ENCODE results near the gene GABARAPL1.
A peak's percentile ranks its signal among the peaks of the same experiment; 100 is the strongest.

Gene GABARAPL1

DNA sequence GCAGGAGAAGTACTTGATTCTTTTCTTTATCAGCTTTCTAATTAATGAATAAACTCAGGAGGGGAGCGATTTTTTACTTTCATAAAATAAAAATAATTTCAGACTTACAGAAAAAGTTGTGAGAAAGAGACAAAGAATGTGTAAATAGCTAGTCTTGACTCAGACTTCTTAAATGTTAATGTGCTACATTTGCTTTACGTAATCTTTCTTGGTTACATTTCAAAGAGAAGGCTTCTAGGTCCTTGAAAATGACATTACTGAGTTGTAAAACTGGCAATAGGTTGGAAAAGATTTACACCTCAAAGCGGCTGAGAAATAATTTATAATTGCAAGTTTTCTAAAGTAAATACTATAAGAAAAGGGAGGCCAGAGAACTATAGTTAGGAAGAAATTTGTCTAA is 28.6 kb downstream of the GABARAPL1 start:
- no peak for DNase-seq (ENCODE audit: insufficient read length)
- FAIRE-seq: no peak
- TF ChIP-seq POLR2A (IDR thresholded peaks at IDR 0.05; ENCODE audit: low read depth, low read length): no peak
- TF ChIP-seq TAF1 (IDR thresholded peaks at IDR 0.05; ENCODE audit: borderline replicate concordance, low read depth, low read length): no peak
- TF ChIP-seq POLR2AphosphoS5 (IDR thresholded peaks at IDR 0.05; ENCODE audit: low read depth, low read length): no peak

DNA sequence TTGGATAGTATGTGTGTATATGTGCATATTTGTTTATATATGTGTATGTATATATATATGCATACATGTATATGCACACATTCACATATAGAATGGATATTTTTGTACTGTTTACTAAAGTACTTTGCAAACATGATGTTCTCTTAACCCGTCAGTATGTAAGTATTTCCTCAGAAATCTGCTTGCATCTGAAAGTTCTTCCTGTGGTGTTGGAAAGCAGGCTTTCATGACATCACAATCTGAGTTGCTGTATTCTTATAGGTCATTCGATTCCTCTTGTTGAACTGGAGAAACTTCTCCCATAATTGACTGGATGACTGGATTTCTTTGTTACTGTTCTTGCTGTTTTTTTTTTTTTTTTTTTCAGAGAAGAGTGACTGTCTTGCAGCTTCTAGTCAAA is 29.1 kb downstream of the GABARAPL1 start:
- FAIRE-seq (no peak), DNase-seq (ENCODE audit: insufficient read length) (no peak)
- TF ChIP-seq TAF1 (IDR thresholded peaks at IDR 0.05; ENCODE audit: borderline replicate concordance, low read depth, low read length) (no peak), POLR2A (IDR thresholded peaks at IDR 0.05; ENCODE audit: low read depth, low read length) (no peak), POLR2AphosphoS5 (IDR thresholded peaks at IDR 0.05; ENCODE audit: low read depth, low read length) (no peak)

DNA sequence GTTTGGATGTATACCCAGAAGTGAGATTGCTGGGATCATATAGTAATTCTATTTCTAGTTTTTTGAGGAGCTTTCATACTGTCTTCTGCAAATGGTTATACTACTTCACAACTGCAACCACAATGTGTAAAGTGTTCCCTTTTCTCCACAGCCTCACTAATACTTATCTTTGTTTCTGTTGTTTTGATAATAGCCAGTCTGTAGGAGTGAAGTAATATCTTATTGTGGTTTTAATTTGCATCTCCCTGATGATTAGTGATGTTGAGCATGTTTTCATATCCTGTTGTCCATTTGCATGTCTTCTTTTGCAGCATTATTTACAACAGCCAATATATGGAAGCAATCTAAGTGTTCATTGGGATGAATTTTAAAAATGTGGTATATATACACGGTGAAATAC is 29.9 kb downstream of the GABARAPL1 start:
- DNase-seq (ENCODE audit: insufficient read length) (no peak), FAIRE-seq (no peak)
- TF ChIP-seq POLR2A (IDR thresholded peaks at IDR 0.05; ENCODE audit: low read depth, low read length) (no peak), POLR2AphosphoS5 (IDR thresholded peaks at IDR 0.05; ENCODE audit: low read depth, low read length) (no peak), TAF1 (IDR thresholded peaks at IDR 0.05; ENCODE audit: borderline replicate concordance, low read depth, low read length) (no peak)

DNA sequence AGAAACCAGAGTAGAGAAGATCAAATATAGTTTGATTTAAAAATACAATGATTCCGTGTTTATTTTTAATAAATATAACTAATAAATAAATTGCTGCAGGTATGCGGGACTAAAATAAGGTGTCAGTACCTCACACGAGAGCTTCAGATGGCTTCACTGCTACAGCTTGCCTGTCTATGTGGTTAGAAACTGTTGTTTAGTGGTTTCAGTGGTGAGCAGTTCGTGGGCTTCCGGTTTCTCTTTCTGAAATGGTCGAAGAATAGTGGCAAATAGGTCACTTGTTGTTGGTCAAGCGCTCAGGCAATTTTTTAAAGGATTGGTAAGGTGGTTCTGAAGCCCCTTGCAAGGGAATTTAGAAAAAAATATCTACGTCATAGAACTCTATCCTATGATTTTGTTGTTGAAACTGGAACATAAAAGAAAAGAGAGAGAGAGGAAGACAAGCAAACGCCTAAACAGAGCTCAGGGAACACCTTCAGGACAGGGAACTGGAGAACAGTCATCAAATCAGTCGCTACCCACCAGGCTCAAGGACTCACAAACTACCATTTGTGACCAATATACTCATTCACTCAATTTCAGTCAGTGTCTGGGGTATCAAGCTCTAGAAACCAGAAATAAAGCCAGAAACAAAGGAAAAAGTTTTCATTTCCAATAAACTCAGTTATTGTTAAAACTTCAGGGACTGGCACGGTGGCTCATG is 31.3 kb downstream of the GABARAPL1 start:
- FAIRE-seq (peak; percentile 78), DNase-seq (ENCODE audit: insufficient read length) (peak; percentile 12)
- no peak for TF ChIP-seq TAF1 (IDR thresholded peaks at IDR 0.05; ENCODE audit: borderline replicate concordance, low read depth, low read length)
- TF ChIP-seq POLR2AphosphoS5 (IDR thresholded peaks at IDR 0.05; ENCODE audit: low read depth, low read length): no peak
- no peak for TF ChIP-seq POLR2A (IDR thresholded peaks at IDR 0.05; ENCODE audit: low read depth, low read length)

DNA sequence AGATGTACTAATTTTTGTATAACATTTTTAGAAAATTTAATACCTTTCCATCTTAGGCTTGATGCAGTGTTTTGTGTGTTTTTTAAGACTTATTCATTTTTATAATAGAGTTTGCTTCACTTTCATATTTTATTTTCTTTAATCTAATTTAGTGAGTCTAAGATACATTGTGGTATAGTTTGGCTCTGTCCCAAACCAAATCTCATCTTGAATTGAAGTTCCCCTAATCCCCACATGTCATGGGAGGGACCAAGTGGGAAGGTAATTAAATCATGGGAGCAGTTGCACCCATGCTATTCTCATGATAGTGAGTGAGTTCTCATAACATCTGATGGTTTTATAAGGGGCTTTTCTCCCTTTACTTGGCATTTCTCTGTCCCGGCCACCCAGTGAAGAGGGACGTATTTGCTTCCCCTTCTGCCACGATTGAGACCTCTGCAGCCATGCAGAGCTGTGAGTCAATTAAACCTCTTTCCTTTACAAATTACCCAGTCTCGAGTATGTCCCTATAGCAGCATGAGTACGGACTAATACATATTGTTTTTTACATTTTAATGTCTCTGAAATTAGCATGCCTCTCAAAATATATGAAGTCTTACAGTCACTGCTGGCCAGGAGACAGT is 34.9 kb downstream of the GABARAPL1 start:
- no peak for FAIRE-seq
- no peak for DNase-seq (ENCODE audit: insufficient read length)
- TF ChIP-seq TAF1 (IDR thresholded peaks at IDR 0.05; ENCODE audit: borderline replicate concordance, low read depth, low read length): no peak
- no peak for TF ChIP-seq POLR2A (IDR thresholded peaks at IDR 0.05; ENCODE audit: low read depth, low read length)
- no peak for TF ChIP-seq POLR2AphosphoS5 (IDR thresholded peaks at IDR 0.05; ENCODE audit: low read depth, low read length)

DNA sequence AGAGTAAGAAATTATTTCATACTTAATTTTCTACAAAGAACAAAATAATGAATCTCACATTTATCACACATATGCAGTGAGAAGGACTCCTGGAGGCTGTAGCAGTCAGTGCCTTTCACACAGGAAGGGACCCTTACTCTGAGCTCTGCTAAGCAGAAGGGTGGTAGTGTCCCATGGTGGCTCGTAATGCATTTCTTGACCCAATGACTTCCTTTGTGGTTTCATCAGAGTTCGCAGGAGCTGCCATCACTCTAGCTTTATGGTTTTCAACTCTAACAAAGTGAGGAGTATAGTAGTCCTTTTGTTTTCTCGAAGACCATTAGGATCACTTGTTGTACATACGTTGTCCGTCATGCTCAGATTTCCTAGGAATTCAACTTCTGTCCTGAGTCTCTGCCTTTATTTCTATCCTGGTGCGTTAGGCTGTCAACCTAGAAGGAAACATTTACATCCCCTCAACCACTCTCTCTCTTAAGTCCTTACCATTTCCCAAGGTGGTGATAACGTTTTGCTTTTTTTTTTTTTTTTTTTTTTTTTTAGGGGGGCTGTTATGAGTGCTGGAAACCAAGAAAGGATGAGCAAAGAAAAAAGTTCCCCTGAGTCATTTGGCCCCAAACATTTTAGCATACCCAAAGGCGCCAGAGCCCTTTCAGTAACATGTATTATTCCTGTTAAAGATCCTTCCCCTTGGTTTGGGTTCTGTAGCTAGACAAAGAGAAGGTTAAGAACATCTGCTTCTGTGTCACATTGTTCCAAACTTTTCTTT is 37.2 kb downstream of the GABARAPL1 start:
- DNase-seq (ENCODE audit: insufficient read length) (no peak), FAIRE-seq (peak; percentile 58)

DNA sequence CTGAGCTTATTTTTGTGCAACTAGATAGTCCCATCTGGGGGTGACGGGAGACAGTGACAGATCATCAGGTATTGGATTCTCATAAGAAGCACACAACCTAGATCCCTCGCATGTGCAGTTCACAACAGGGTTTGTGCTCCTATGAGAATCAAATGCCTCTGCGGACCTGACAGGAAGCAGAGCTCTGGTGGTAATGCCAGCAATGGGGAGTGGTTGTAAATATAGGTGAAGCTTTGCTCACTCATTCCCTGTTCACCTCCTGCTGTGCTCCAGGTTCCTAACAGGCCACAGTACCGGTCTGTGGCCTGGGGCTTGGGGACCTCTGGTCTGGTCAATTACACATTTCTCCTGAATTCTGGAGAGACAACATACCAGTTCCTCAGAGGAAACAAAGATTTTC is 39.0 kb downstream of the GABARAPL1 start:
- no peak for DNase-seq (ENCODE audit: insufficient read length)
- TF ChIP-seq POLR2AphosphoS5 (IDR thresholded peaks at IDR 0.05; ENCODE audit: low read depth, low read length): no peak
- no peak for TF ChIP-seq TAF1 (IDR thresholded peaks at IDR 0.05; ENCODE audit: borderline replicate concordance, low read depth, low read length)
- TF ChIP-seq POLR2A (IDR thresholded peaks at IDR 0.05; ENCODE audit: low read depth, low read length): no peak
- no peak for FAIRE-seq

More for the DNA sequence above, 37.2 kb downstream of the GABARAPL1 start:
- no peak for TF ChIP-seq POLR2AphosphoS5 (IDR thresholded peaks at IDR 0.05; ENCODE audit: low read depth, low read length)
- TF ChIP-seq TAF1 (IDR thresholded peaks at IDR 0.05; ENCODE audit: borderline replicate concordance, low read depth, low read length): no peak
- no peak for TF ChIP-seq POLR2A (IDR thresholded peaks at IDR 0.05; ENCODE audit: low read depth, low read length)

DNA sequence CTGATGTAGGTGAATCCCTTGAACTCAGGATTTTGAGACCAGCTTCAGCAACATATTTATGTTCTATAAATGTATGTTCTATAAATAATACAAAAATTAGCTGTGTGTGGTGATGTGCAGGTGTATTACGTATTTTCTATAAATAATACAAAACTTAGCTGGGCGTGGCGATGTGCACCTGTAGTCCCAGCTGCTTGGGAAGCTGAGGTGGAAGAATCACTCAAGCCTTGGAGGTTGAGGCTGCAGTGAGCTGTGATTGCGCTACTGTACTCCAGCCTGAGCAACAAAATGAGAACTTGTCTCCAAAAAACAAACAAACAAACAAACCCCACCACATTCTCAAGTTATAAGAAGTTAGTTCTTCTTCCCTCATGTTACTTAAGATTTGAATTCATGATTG is 39.5 kb downstream of the GABARAPL1 start:
- no peak for TF ChIP-seq POLR2AphosphoS5 (IDR thresholded peaks at IDR 0.05; ENCODE audit: low read depth, low read length)
- no peak for TF ChIP-seq TAF1 (IDR thresholded peaks at IDR 0.05; ENCODE audit: borderline replicate concordance, low read depth, low read length)
- TF ChIP-seq POLR2A (IDR thresholded peaks at IDR 0.05; ENCODE audit: low read depth, low read length): no peak
- FAIRE-seq: no peak
- DNase-seq (ENCODE audit: insufficient read length): no peak

DNA sequence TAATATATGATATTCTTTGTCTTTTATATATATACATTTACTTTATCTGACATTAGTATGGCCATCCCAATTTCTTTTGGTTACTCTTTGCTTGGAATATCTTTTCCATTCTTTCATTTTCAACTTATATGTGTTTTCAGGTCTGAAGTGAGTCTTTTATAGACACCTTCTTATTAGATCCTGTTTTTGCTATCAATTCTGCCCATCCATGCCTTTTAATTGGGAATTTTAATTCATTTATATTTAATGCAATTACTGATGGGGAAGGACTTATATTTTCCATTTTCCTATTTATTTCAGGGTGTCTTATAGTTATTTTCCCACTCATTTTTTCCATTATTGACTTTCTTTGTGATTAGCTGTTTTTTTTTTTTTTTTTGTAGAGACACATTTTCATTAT is 43.4 kb downstream of the GABARAPL1 start:
- DNase-seq (ENCODE audit: insufficient read length) (no peak), FAIRE-seq (no peak)
- no peak for TF ChIP-seq POLR2AphosphoS5 (IDR thresholded peaks at IDR 0.05; ENCODE audit: low read depth, low read length)
- TF ChIP-seq POLR2A (IDR thresholded peaks at IDR 0.05; ENCODE audit: low read depth, low read length): no peak
- TF ChIP-seq TAF1 (IDR thresholded peaks at IDR 0.05; ENCODE audit: borderline replicate concordance, low read depth, low read length): no peak

DNA sequence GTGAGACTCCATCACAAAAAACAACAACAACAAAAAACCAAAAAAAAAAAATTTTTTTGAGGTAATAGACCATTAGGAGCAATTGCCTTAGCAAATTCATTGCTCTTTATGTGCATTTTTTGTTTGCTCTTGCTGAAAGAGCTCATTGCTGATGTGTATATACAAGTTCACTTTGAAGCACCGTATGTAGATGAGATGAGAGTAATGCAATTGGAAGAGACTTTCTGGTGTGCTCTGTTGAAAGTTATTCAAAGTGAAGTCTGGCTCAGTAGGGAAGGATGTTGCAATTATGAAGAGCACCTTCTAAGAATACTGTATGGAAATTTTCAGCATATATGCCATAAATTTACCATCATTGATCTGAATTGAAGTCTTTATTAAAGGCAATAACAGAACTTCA is 48.2 kb downstream of the GABARAPL1 start:
- TF ChIP-seq TAF1 (IDR thresholded peaks at IDR 0.05; ENCODE audit: borderline replicate concordance, low read depth, low read length): no peak
- TF ChIP-seq POLR2A (IDR thresholded peaks at IDR 0.05; ENCODE audit: low read depth, low read length): no peak
- no peak for TF ChIP-seq POLR2AphosphoS5 (IDR thresholded peaks at IDR 0.05; ENCODE audit: low read depth, low read length)
- no peak for FAIRE-seq

DNA sequence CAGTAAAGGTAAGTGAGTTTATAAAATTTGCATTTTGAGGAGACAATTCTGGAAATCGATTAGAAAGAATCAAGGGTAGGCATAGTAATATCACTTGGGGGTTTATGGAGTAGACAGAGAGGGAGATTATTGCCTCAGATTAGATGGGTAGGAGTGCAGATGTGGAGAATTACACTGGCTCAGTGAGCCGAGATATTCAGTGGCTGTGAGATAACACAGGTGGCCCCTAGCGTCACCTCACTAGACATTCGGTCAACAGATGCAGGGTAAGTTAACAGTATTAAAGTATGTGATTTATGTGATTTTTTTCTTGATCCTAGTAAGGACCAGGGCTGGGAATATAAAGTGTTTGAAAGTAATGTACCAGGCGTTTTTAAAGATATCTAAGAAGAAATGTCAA is 55.4 kb downstream of the GABARAPL1 start:
- TF ChIP-seq POLR2AphosphoS5 (IDR thresholded peaks at IDR 0.05; ENCODE audit: low read depth, low read length) (no peak), POLR2A (IDR thresholded peaks at IDR 0.05; ENCODE audit: low read depth, low read length) (no peak), TAF1 (IDR thresholded peaks at IDR 0.05; ENCODE audit: borderline replicate concordance, low read depth, low read length) (no peak)
- no peak for DNase-seq (ENCODE audit: insufficient read length)
- FAIRE-seq: no peak

More for the DNA sequence above, 48.2 kb downstream of the GABARAPL1 start:
- DNase-seq (ENCODE audit: insufficient read length): no peak
